Keratinocyte (primary cell): ENCODE data around the gene CAST. TPM values are rescaled to one million over a fixed set of nuclear protein-coding genes. Genes with fewer than 3 reads are reported as not detected.

Experiments
- DNase-seq: peaks from one replicate; pipeline ENCODE4 v3.0.0-alpha.2; 2011; ENCODE audit warnings: low read depth, missing footprints, low spot score
- FAIRE-seq: peaks from 2 replicates; lab custom pipeline; 2011; peaks lifted over from hg19 to GRCh38; lab: Jason Lieb, UNC
- H2AFZ ChIP-seq: 2 replicates; pipeline ENCODE4 v1.6.0; 2012; ENCODE audit warnings: low read length, control low read depth, inconsistent platforms; ENCODE audit not compliant: control insufficient read depth
- H3K27ac ChIP-seq: 2 replicates; pipeline ENCODE4 v1.5.1; 2011; ENCODE audit warnings: low read length; ENCODE audit not compliant: control insufficient read depth, insufficient read depth
- H3K27me3 ChIP-seq: 3 replicates; pipeline ENCODE4 v1.6.0; 2011; ENCODE audit warnings: low read length; ENCODE audit not compliant: control insufficient read depth, insufficient read depth; ENCODE audit errors: extremely low read depth
- H3K36me3 ChIP-seq, 2 experiments: 2 replicates in 1 of 2; 3 replicates in 1 of 2; pipeline ENCODE4 v1.5.1; 2011; ENCODE audit warnings: low read length in 2 of 2, mild to moderate bottlenecking in 1 of 2; ENCODE audit not compliant: control insufficient read depth in 2 of 2, insufficient read depth in 2 of 2; ENCODE audit errors: extremely low read depth in 1 of 2
- H3K4me1 ChIP-seq: 3 replicates; pipeline ENCODE4 v1.5.1; 2011; ENCODE audit warnings: low read length; ENCODE audit not compliant: control insufficient read depth, insufficient read depth; ENCODE audit errors: extremely low read depth
- H3K4me2 ChIP-seq: 3 replicates; pipeline ENCODE4 v1.6.0; 2011; ENCODE audit warnings: low read depth, low read length; ENCODE audit not compliant: control insufficient read depth, insufficient read depth; ENCODE audit errors: extremely low read depth
- H3K4me3 ChIP-seq, 3 experiments: fragments of 200-600 bp in 1 of 3; sonication (generic) in 1 of 3; 2 replicates in 2 of 3; 3 replicates in 1 of 3; pipeline ENCODE4 v1.5.1; 2011 to 2016; ENCODE audit warnings: low read length in 3 of 3, mild to moderate bottlenecking in 3 of 3, control low read depth in 2 of 3, inconsistent platforms in 1 of 3, low read depth in 1 of 3, mixed read lengths in 1 of 3, mixed run types in 1 of 3, moderate library complexity in 1 of 3; ENCODE audit not compliant: control insufficient read depth in 2 of 3, insufficient read depth in 2 of 3; ENCODE audit errors: extremely low read depth in 1 of 3
- H3K79me2 ChIP-seq: 2 replicates; pipeline ENCODE4 v1.6.0; 2012; ENCODE audit warnings: low read length; ENCODE audit not compliant: control insufficient read depth, insufficient read depth
- H3K9ac ChIP-seq: 3 replicates; pipeline ENCODE4 v1.6.0; 2011; ENCODE audit warnings: low read length; ENCODE audit not compliant: control insufficient read depth, insufficient read depth; ENCODE audit errors: extremely low read depth
- H3K9me1 ChIP-seq: 3 replicates; pipeline ENCODE4 v1.6.0; 2011; ENCODE audit warnings: low read length; ENCODE audit not compliant: control insufficient read depth, insufficient read depth; ENCODE audit errors: extremely low read depth
- H3K9me3 ChIP-seq: 2 replicates; pipeline ENCODE4 v1.5.1; 2012; ENCODE audit warnings: low read depth, low read length; ENCODE audit not compliant: control insufficient read depth
- H4K20me1 ChIP-seq: 3 replicates; pipeline ENCODE4 v1.6.0; 2011; ENCODE audit warnings: low read length; ENCODE audit not compliant: control insufficient read depth, insufficient read depth; ENCODE audit errors: extremely low read depth
- EZH2 ChIP-seq: IDR thresholded peaks from one replicate; pipeline ENCODE4 v1.6.1; 2012; ENCODE audit warnings: inconsistent platforms, mild to moderate bottlenecking, low read length, moderate library complexity
- dilution Hi-C: fragments of 300-500 bp; cut with MboI; formaldehyde crosslinking; loops from one replicate; pipeline ENCODE4 v1.7.0; 2020; ENCODE audit warnings: low sequenced_read_pairs; ENCODE audit not compliant: extremely low pct_ligation_motif_present
- polyA plus RNA-seq, 5 experiments: library from polyadenylated mRNA; depleted of rRNA in 3 of 5; stranded (reverse) in 3 of 5; stranded (forward) in 1 of 5; unstranded in 1 of 5; fragments of >200 nt; gene quantifications; 1 replicate in 1 of 5; 2 replicates in 3 of 5; 3 replicates in 1 of 5; pipeline versions ENCODE4 v1.2.1 to v1.2.3, GENCODE V29; 2011 to 2012; ENCODE audit warnings: missing spikeins in 2 of 5, low read depth in 1 of 5, low replicate concordance in 1 of 5
- TF ChIP-seq, protein P1 (sequence below), 3 experiments: IDR thresholded peaks in 1 of 3; conservative IDR thresholded peaks in 1 of 3; optimal IDR thresholded peaks in 1 of 3; 2 replicates in 2 of 3; 3 replicates in 1 of 3; pipeline versions ENCODE3 to v1.5.1; 2011; ENCODE audit warnings: low read length in 3 of 3, mild to moderate bottlenecking in 3 of 3, moderate library complexity in 2 of 3, control low read depth in 1 of 3, inconsistent platforms in 1 of 3; ENCODE audit not compliant: insufficient read depth in 2 of 3; ENCODE audit errors: extremely low read depth in 1 of 3

The CAST gene
- polyA plus RNA-seq, 1 donor (not counting 4 experiments of a cell fraction or from before 2014, with no cell fraction given): 238 TPM

DNA sequence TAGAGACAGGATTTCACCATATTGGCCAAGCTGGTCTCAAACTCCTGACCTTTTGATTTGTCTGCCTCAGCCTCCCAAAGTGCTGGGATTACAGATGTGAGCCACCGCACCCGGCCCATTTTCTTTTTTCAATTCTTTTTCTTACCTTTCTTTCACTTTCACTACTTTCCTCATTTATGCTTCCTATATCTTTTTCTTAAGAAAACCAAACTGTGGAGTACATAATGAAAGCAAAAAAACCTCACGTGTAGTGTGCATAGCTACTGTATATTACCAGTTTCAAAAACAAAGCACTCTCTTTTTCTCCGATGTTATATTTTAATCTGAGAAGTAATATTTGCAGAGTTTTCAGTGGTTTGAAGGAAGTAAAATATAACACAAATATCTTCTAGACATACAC is 8.0 kb upstream of the CAST start:
- no peak for FAIRE-seq
- dilution Hi-C loops: no loop called here

DNA sequence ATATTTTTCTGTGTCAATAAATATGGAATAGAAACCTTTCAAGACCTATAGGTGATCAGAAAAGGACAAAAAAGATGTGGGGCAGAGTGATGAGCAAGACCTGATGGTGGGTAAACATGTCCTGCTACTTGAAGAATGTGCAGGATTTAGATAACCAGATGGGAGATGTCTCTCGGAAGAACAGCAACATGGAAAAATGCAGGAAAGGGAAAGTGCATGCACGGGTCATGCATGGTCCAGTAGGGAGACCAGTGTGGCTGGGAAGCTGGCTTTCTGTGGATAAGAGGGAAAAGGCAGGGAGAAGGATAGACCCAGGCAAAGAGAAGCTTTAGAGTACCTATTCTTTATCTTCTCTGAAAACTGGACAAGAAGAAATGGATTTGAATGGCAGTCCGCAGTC is 7.1 kb upstream of the CAST start:
- peaks cover 52% of the 10 kb centered on the region for H3K4me1 ChIP-seq
- no peak overlapping the region for H2AFZ ChIP-seq
- dilution Hi-C loops: no loop called here
- no peak overlapping the region for H3K27ac ChIP-seq
- TF ChIP-seq, protein P1, sequence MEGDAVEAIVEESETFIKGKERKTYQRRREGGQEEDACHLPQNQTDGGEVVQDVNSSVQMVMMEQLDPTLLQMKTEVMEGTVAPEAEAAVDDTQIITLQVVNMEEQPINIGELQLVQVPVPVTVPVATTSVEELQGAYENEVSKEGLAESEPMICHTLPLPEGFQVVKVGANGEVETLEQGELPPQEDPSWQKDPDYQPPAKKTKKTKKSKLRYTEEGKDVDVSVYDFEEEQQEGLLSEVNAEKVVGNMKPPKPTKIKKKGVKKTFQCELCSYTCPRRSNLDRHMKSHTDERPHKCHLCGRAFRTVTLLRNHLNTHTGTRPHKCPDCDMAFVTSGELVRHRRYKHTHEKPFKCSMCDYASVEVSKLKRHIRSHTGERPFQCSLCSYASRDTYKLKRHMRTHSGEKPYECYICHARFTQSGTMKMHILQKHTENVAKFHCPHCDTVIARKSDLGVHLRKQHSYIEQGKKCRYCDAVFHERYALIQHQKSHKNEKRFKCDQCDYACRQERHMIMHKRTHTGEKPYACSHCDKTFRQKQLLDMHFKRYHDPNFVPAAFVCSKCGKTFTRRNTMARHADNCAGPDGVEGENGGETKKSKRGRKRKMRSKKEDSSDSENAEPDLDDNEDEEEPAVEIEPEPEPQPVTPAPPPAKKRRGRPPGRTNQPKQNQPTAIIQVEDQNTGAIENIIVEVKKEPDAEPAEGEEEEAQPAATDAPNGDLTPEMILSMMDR (optimal IDR thresholded peaks at IDR 0.05 in 1 of 3, IDR thresholded peaks at IDR 0.05 in 1 of 3, conservative IDR thresholded peaks at IDR 0.05 in 1 of 3; ENCODE audit: extremely low read depth in 1 of 3, insufficient read depth in 2 of 3, low read length in 3 of 3): no peak
- TF ChIP-seq EZH2: no peak
- H3K4me3 ChIP-seq: no peak overlapping the region
- peak; percentile 62 for FAIRE-seq
- no peak for DNase-seq
- H3K36me3 ChIP-seq: no peaks in the 10 kb centered on the region
- no peaks in the 10 kb centered on the region for H3K9me1 ChIP-seq
- peak overlapping the region; percentile 20 for H3K4me2 ChIP-seq
- no peak overlapping the region for H3K9ac ChIP-seq
- no peaks in the 10 kb centered on the region for H3K27me3 ChIP-seq
- no peaks in the 10 kb centered on the region for H3K9me3 ChIP-seq
- H4K20me1 ChIP-seq: no peaks in the 10 kb centered on the region
- no peaks in the 10 kb centered on the region for H3K79me2 ChIP-seq

More for the DNA sequence above, 8.0 kb upstream of the CAST start:
- no peaks in the 10 kb centered on the region for H3K27me3 ChIP-seq
- peaks cover 52% of the 10 kb centered on the region for H3K4me1 ChIP-seq
- no peak overlapping the region for H3K27ac ChIP-seq
- H3K36me3 ChIP-seq: no peaks in the 10 kb centered on the region
- H3K9me1 ChIP-seq: no peaks in the 10 kb centered on the region
- no peaks in the 10 kb centered on the region for H3K9me3 ChIP-seq
- no peak for TF ChIP-seq EZH2
- TF ChIP-seq, protein P1 (optimal IDR thresholded peaks at IDR 0.05 in 1 of 3, IDR thresholded peaks at IDR 0.05 in 1 of 3, conservative IDR thresholded peaks at IDR 0.05 in 1 of 3; ENCODE audit: extremely low read depth in 1 of 3, insufficient read depth in 2 of 3, low read length in 3 of 3): no peak
- H3K9ac ChIP-seq: no peak overlapping the region
- DNase-seq: no peak
- H4K20me1 ChIP-seq: no peaks in the 10 kb centered on the region
- H3K79me2 ChIP-seq: no peaks in the 10 kb centered on the region
- no peak overlapping the region for H3K4me3 ChIP-seq
- no peak overlapping the region for H2AFZ ChIP-seq
- no peak overlapping the region for H3K4me2 ChIP-seq
